Measurements from ENCODE around the gene ITGB3.

- TF ChIP-seq EP300 (IDR thresholded peaks at IDR 0.05; ENCODE audit: borderline replicate concordance) (no peak), MAX (IDR thresholded peaks at IDR 0.05) (no peak), ZBTB7A (IDR thresholded peaks at IDR 0.05; ENCODE audit: low read depth) (no peak), YY1 (IDR thresholded peaks at IDR 0.05; ENCODE audit: low read depth) (no peak), CEBPB (IDR thresholded peaks at IDR 0.05) (no peak), REST (IDR thresholded peaks at IDR 0.05; ENCODE audit: low read depth) (no peak), TAF1 (IDR thresholded peaks at IDR 0.05; ENCODE audit: low read depth) (no peak), USF1 (IDR thresholded peaks at IDR 0.05) (no peak), FOXM1 (IDR thresholded peaks at IDR 0.05; ENCODE audit: borderline replicate concordance, low read depth) (no peak), NFIC (IDR thresholded peaks at IDR 0.05) (no peak), EGR1 (IDR thresholded peaks at IDR 0.05) (no peak), RAD21 (IDR thresholded peaks at IDR 0.05; ENCODE audit: low read depth) (no peak), TEAD4 (IDR thresholded peaks at IDR 0.05) (no peak)
Observed at GRCh38 chr17:47212458-47212857, 41.2 kb upstream of the ITGB3 start.
